HG03378 (cell line): Measurements from ENCODE around the gene ENTPD8.

Experiments
- ATAC-seq: cut with Tn5 transposase; IDR thresholded peaks from one replicate; pipeline ENCODE4 v1.9.1; 2021; ENCODE audit warnings: mild to moderate bottlenecking, moderate library complexity; ENCODE audit not compliant: unreplicated experiment

Gene ENTPD8

GRCh38 chr9:137447722-137448601 lies 6.8 kb upstream of the ENTPD8 start:
- ATAC-seq: no peak

GRCh38 chr9:137446851-137447471 lies 5.8 kb upstream of the ENTPD8 start:
- no peak for ATAC-seq

- ATAC-seq: no peak
These were observed 4.8 kb upstream of the ENTPD8 start for GRCh38 chr9:137445930-137446431.

DNA sequence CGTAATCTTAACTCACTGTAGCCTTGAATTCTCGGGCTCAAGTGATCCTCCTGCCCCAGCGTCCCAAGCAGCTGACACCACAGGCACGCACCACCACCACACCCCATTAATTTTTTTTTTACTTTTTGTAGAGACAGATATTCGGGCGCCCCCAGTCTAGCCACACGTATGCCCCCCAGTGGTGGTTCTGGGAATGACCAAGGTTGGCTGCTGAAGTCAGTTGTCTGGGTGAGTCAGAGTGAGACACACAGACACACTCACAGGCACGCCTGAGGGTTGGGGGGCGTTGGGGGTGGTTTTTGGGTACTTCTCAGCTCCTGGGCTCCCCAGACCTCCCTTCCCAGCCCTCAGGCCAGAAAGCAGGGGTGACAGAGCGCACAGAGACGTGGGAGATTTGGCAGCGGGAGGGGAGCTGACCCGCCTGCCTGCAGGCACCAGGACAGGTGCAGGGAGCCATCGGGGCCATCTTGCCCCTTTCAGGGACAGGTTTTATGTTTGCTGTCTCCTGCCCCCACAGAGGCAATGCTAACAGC lies 4.2 kb upstream of the ENTPD8 start:
- ATAC-seq: peak; percentile 50

GRCh38 chr9:137444106-137444790 lies 3.1 kb upstream of the ENTPD8 start:
- no peak for ATAC-seq

DNA sequence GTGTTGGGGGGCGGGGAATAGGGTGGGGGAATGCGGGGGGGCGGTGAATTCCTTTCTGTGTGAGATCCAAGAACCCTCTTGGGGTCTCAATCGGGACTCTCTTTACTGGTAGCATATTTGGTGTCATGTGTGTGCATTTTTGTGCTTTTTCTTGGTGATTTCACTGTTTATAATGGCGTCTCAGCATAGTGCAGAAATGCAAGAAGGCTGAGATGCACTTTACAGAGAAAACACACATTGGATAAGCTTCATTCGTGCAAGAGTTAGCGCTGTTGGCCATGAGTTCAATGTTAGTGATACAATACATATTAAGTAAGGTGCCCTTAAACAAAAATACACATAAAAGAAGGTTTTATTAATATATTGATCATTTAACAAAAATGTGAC lies 771 bp upstream of the ENTPD8 start:
- no peak for ATAC-seq

DNA sequence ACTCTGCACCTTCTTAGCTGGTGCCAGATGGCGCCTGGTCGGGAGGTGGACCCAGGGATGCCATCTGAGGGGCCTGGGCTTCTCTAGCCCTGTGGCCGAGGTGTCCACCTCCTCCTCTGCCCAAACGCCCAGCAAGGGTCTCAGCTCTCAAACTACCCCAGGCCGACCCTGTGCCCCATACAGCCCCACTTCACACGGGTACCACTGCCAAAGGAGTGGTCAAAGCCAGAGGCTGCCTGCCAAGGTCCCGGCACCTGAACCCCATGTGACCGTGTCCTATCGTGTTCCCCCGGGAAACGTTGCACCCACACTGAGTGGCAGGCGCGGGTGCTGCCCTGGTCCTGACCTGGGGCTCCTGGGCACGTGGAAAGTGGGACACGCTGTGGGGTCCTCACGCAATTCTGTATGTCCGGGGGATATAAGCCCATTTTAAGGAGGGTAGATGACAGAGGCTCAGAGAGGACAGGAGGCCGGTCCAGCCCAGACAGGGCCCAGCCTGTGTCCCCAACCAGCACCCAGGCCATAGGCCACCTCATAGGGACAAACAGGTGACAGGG lies 1.9 kb downstream of the ENTPD8 start:
- no peak for ATAC-seq

DNA sequence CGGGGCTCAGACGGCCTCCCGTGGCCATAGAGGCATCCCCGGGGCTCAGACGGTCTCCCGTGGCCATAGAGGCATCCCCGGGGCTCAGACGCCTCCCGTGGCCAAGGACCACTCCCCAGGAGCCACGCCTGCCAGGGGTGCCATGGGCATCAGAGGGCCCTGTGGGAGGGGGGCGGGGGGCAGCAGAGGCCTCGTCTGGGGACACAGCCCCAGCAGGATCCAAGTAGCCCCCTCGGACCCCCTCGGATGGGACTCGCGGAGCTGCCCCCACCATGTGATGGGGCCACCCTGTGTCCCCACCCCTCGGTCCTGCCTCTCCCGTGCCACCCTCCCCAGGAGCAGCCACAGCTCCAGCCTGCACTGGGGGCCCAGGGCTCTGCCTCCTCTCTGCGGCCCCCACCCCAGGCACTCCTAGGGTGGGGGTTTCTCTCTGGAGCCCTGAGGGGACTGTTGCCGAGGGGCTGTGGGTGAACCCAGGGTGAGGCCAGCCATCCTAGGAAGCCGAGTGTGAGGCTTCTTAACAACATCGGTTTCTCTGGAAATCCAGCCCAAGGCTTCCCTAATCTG lies 2.5 kb downstream of the ENTPD8 start:
- no peak for ATAC-seq

- ATAC-seq: no peak
These were observed 3.2 kb downstream of the ENTPD8 start for GRCh38 chr9:137437691-137438590.

DNA sequence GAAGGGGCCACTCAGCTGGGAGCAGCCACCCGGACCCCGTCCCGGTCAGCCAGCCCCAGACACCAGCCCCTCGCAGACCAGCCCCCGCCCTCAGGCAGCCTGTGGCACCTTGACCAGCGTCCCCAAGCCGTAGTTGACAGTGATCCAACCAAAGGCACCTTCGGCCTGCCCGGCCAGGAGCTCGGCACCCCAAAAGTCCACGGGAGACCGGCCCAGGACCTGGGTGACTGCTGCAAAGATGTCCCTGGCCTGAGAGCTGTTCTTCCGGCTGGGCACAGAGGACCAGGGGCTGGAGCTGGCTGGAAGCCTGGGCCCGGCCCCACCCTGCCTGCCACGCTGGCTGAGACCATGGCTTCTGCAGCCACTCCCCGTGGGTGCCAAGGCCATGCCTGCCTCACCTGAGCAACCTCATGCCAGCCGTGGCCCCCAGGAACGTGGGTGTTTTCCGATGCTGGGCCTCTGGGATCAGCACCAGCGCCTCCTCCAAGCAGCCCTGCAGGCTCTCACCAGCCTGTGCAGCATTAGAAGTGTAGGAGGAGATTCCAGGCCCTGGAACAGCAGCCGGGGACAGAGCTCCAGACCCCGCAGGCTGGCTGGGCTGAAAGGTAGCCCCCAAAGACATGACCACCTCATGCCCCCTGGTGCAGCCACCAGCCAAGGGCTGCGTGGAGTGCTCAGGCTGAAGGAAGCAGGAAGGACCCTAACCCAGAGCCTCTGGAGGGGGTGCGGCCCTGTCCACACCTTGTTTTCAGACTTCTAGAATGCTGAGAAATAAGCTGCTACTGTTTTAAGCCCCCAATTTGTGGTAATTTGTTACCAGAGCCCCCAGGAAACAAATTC lies 4.2 kb downstream of the ENTPD8 start:
- ATAC-seq: no peak

- no peak for ATAC-seq
These were observed 5.0 kb downstream of the ENTPD8 start for GRCh38 chr9:137435980-137436760.

DNA sequence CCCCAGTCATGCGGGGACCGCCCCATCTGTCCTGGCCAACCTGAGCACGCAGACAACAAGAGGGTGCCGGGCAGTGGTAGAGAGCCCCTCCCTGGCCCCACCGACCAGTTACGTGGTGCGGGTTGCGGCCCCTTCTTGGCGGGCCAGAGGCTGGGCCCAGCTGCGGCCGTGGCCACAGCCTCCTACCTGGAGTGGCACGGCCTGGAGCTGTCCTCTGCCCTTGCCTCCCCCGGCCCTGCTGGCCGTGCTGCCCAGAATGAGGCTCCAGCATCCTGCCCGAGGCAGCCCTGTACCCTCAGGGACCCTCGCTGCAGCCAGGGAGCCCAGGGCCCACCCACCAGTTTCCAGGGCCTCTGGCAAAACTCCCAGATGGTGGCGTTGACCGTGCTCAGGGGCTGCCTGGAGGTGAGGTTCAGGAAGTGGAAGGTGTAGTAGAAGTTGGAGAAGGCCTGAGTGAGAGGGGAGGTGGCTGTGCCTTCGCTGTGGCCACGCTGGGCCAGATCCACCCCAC lies 5.7 kb downstream of the ENTPD8 start:
- no peak for ATAC-seq

DNA sequence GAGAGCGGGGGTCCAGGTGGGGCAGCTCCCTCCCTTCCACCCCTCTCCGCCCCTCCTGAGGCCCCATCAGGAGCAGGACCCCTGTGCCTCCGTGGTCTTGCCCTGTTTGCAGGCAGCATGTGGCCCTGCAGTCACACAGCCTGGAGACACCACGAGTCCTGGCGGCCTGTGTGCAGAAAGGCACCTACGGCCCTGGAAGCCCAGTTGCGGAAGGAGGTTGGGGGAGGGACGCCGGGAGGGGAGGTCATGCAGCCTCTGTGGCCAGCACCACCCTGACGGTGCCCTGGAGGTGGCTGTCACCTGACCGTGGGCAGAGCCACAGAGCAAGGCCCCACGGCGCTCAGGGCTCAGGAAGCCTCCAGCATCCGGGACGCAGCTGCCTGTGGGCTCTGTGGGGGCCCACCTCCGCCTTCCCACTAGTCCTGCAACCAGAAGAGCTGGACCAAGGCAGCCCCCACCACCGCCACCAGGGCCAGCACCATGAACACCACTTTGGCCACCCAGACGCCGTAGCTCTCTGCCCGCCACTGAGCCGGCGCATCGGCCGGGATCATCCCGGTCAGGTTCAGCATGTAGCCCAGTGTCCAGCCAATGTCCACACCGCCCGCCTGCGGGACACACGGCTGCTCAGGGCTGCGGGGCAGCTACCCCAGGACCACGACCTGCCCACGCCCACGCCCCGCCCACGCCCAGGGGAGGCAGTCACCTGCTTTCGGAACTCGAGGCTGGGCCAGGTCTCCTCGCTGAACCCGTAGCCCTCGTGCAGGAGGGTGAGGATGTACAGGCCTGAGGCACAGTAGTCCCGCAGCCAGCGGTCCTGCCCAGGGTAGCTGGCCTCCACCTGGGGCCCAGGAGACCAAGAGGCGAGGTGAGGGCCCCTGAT lies 6.4 kb downstream of the ENTPD8 start:
- ATAC-seq: no peak

GRCh38 chr9:137433916-137434431 lies 7.2 kb downstream of the ENTPD8 start:
- no peak for ATAC-seq

DNA sequence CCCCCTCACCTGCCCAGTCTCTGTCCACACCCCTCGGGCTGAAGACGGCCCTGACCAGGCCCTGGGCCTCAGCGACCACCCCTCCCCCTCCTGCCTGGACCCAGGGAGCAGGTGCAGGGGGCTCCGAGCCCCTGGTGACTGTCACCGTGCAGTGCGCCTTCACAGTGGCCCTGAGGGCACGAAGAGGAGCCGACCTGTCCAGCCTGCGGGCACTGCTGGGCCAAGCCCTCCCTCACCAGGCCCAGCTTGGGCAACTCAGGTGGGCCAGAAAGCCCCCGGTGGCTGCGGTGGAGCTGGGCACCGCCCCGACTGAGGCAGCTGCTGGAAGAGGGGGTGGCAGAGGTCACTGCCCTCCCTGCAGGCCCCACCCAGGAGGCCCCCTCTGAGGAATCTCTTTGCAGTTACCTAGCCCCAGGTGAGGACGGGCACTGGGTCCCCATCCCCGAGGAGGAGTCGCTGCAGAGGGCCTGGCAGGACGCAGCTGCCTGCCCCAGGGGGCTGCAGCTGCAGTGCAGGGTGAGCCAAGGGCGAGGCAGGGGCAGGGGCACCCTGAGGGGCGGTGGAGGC lies 7.7 kb downstream of the ENTPD8 start:
- ATAC-seq: no peak

- ATAC-seq: no peak
These were observed 8.3 kb downstream of the ENTPD8 start for GRCh38 chr9:137432687-137433348.
